NCI-H1105 (cell line): ENCODE data around the gene CRABP1.

Source experiments
- DNase-seq: peaks from one replicate; lab custom pipeline; 2025; lab: John Stamatoyannopoulos, UW

Gene CRABP1

GRCh38 chr15:78347586-78348543 lies 7.7 kb downstream of the CRABP1 start:
- DNase-seq = no peak

GRCh38 chr15:78350058-78350457 lies 9.9 kb downstream of the CRABP1 start:
- DNase-seq = no peak

GRCh38 chr15:78351539-78351938 lies 11.4 kb downstream of the CRABP1 start:
- no peak for DNase-seq

- DNase-seq = no peak
Observed at GRCh38 chr15:78353093-78353492, 12.9 kb downstream of the CRABP1 start.

- DNase-seq = no peak
Observed at GRCh38 chr15:78355177-78355576, 15.0 kb downstream of the CRABP1 start.

- no peak for DNase-seq
Observed at GRCh38 chr15:78358102-78358870, 18.1 kb downstream of the CRABP1 start.

- DNase-seq = no peak
Observed at GRCh38 chr15:78359041-78359808, 19.1 kb downstream of the CRABP1 start.

GRCh38 chr15:78360367-78360801 lies 20.2 kb downstream of the CRABP1 start:
- DNase-seq = no peak

- no peak for DNase-seq
Observed at GRCh38 chr15:78360958-78361718, 21.0 kb downstream of the CRABP1 start.

- no peak for DNase-seq
Observed at GRCh38 chr15:78361771-78362506, 21.8 kb downstream of the CRABP1 start.

- DNase-seq = no peak
Observed at GRCh38 chr15:78362716-78363380, 22.7 kb downstream of the CRABP1 start.

GRCh38 chr15:78363381-78363734 lies 23.2 kb downstream of the CRABP1 start:
- no peak for DNase-seq

GRCh38 chr15:78364233-78364632 lies 24.1 kb downstream of the CRABP1 start:
- DNase-seq = no peak

GRCh38 chr15:78365917-78366316 lies 25.8 kb downstream of the CRABP1 start:
- DNase-seq = no peak

- no peak for DNase-seq
Observed at GRCh38 chr15:78366342-78366741, 26.2 kb downstream of the CRABP1 start.

- DNase-seq = no peak
Observed at GRCh38 chr15:78368651-78369050, 28.5 kb downstream of the CRABP1 start.

- no peak for DNase-seq
Observed at GRCh38 chr15:78369161-78369560, 29.0 kb downstream of the CRABP1 start.

GRCh38 chr15:78370013-78370412 lies 29.9 kb downstream of the CRABP1 start:
- DNase-seq = no peak

GRCh38 chr15:78372880-78373279 lies 32.7 kb downstream of the CRABP1 start:
- no peak for DNase-seq
